EH (cell line): Measurements from ENCODE around the gene SYT7.

Experiments
- DNase-seq: peaks from one replicate; pipeline ENCODE4 v3.0.0-alpha.2; 2015; ENCODE audit warnings: low read depth

The SYT7 gene

GRCh38 chr11:61536676-61537270 is 44.1 kb downstream of the SYT7 start:
- DNase-seq = no peak

GRCh38 chr11:61535998-61536675 is 44.7 kb downstream of the SYT7 start:
- no peak for DNase-seq

- DNase-seq = no peak
These were observed 45.7 kb downstream of the SYT7 start for GRCh38 chr11:61534933-61535839.

- no peak for DNase-seq
These were observed 46.6 kb downstream of the SYT7 start for GRCh38 chr11:61534025-61534932.

- no peak for DNase-seq
These were observed 47.5 kb downstream of the SYT7 start for GRCh38 chr11:61533401-61533800.

- no peak for DNase-seq
These were observed 47.9 kb downstream of the SYT7 start for GRCh38 chr11:61533039-61533375.

GRCh38 chr11:61532134-61533038 is 48.5 kb downstream of the SYT7 start:
- peak; percentile 28 for DNase-seq

GRCh38 chr11:61531044-61531443 is 49.8 kb downstream of the SYT7 start:
- no peak for DNase-seq

GRCh38 chr11:61529537-61530225 is 51.2 kb downstream of the SYT7 start:
- DNase-seq = no peak

GRCh38 chr11:61528114-61528513 is 52.8 kb downstream of the SYT7 start:
- DNase-seq = no peak

- DNase-seq = no peak
These were observed 53.7 kb downstream of the SYT7 start for GRCh38 chr11:61526956-61527731.

GRCh38 chr11:61526229-61526628 is 54.6 kb downstream of the SYT7 start:
- DNase-seq = no peak

GRCh38 chr11:61524963-61525587 is 55.8 kb downstream of the SYT7 start:
- DNase-seq = no peak

GRCh38 chr11:61524446-61524845 is 56.4 kb downstream of the SYT7 start:
- DNase-seq = no peak

GRCh38 chr11:61522881-61523280 is 58.0 kb downstream of the SYT7 start:
- DNase-seq = no peak

- DNase-seq = no peak
These were observed 62.7 kb downstream of the SYT7 start for GRCh38 chr11:61518032-61518795.

- DNase-seq = peak; percentile 33
These were observed 64.0 kb downstream of the SYT7 start for GRCh38 chr11:61516675-61517572.
